Transverse colon (tissue), 4 donors: ENCODE data around the gene PRR20B. TPM values are rescaled to one million over a fixed set of nuclear protein-coding genes. Genes with fewer than 3 reads are reported as not detected.
"Not testable (repeated sequence)": the region's sequence is repeated elsewhere in the genome, so short reads cannot be mapped to it uniquely, and the experiment has no call there.

ENCODE experiments used
- DNase-seq: peaks from one replicate; pipeline ENCODE4 v3.0.0-alpha.2; 2019
- H3K27ac ChIP-seq, 4 donors: fragments of 200-600 bp; sonication (generic); 2 replicates each; pipeline ENCODE4 v1.5.1; 2016 to 2018; ENCODE audit warnings: inconsistent platforms in 4 of 4
- H3K27me3 ChIP-seq: fragments of 200-600 bp; sonication (generic); 2 replicates; pipeline ENCODE4 v1.5.1; 2017; ENCODE audit warnings: inconsistent platforms
- H3K36me3 ChIP-seq, 4 donors: fragments of 200-600 bp; sonication (generic); 2 replicates each; pipeline ENCODE4 v1.5.1; 2017 to 2019; ENCODE audit warnings: inconsistent platforms in 4 of 4
- H3K4me1 ChIP-seq, 4 donors: fragments of 200-600 bp; sonication (generic); 2 replicates each; pipeline ENCODE4 v1.5.1; 2017 to 2020; ENCODE audit warnings: inconsistent platforms in 4 of 4
- H3K4me3 ChIP-seq, 4 donors: fragments of 200-600 bp; sonication (generic); 1 replicate in 1 of 4; 2 replicates in 3 of 4; pipeline versions ENCODE4 v1.5.1 to v1.6.1; 2017 to 2019; ENCODE audit warnings: inconsistent platforms in 4 of 4
- H3K9me3 ChIP-seq, 2 donors: fragments of 200-600 bp; sonication (generic); 2 replicates each; pipeline ENCODE4 v1.5.1; 2017 to 2019; ENCODE audit warnings: inconsistent platforms in 2 of 2
- EP300 ChIP-seq: sonication (generic); formaldehyde crosslinking; IDR thresholded peaks from one replicate; pipeline ENCODE4 v1.6.1; 2017; ENCODE audit warnings: antibody characterized with exemption, low read depth
- POLR2A ChIP-seq: fragments of 450-650 bp; IDR thresholded peaks from one replicate; pipeline ENCODE4 v1.6.1; 2016; ENCODE audit warnings: antibody characterized with exemption, mild to moderate bottlenecking, moderate library complexity
- POLR2AphosphoS5 ChIP-seq, 3 donors: sonication (generic); formaldehyde crosslinking; IDR thresholded peaks; one replicate each; pipeline ENCODE4 v1.6.1; 2016; ENCODE audit warnings: antibody characterized with exemption in 3 of 3
- WGBS, 2 donors: methylation state at CpG; one replicate each; pipeline ENCODE4 v1.1.5; 2018; ENCODE audit warnings: low coverage in 1 of 2; 5-methylcytosine and 5-hydroxymethylcytosine counted together
- in situ Hi-C, 4 donors: fragments of 200-750 bp; cut with MboI; loops; one replicate each; pipeline versions ENCODE4 v1.15.0 to v1.15.1; 2017; ENCODE audit warnings: low sequenced_read_pairs in 3 of 4, low pct_ligation_motif_present in 1 of 4, low pct_unique_long_range_greater_than_20kb in 1 of 4
- intact Hi-C: fragments of 100-400 bp; cut with DNase I; formaldehyde crosslinking; loops from one replicate; pipeline ENCODE4 v1.15.1; 2023; ENCODE audit warnings: low total_unique reads
- total RNA-seq, 4 donors: library from RNA; depleted of rRNA; stranded (reverse); fragments of >200 nt; gene quantifications; one replicate each; pipeline ENCODE4 v1.1.0, GENCODE V29; 2016
- TF ChIP-seq, protein P1 (sequence below), 5 experiments: fragments of 200-600 bp in 3 of 5; fragments of 450-650 bp in 2 of 5; sonication (generic) in 3 of 5; IDR thresholded peaks; 1 replicate in 2 of 5; 2 replicates in 3 of 5; pipeline ENCODE4 v1.5.1; 2016 to 2017; ENCODE audit warnings: antibody characterized with exemption in 5 of 5, inconsistent platforms in 3 of 5, mild to moderate bottlenecking in 2 of 5, moderate library complexity in 1 of 5

Gene PRR20B
- not detected for total RNA-seq

DNA sequence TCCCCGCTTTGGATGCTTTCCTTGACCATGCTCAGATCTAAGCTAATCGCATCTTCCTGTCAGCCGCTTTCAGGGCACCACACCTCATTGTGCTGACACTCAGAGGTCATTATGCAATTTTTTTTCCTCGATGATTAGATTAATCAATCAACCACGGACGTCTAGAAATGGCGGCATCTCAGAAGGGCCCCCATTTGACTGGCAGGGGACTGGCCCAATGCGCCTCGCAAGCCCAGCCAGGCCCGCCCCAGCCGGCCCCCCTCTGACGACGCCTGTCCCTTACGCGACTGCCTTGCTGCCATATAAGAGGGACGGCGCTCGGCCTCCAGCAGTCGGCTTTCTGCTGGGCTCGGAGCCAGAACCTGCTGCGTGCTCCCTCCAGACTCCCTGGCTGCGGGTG lies at the start of gene PRR20B:
Gene PRR20B (plus strand): TSS at position 301 of the 400 bp plus-strand sequence. CDS start 387 bp downstream, outside the sequence.
- H3K27me3 ChIP-seq, H3K9me3 ChIP-seq, DNase-seq, H3K4me3 ChIP-seq, H3K4me1 ChIP-seq, in situ Hi-C loops, H3K27ac ChIP-seq, H3K36me3 ChIP-seq, intact Hi-C loops: not testable (repeated sequence)
- WGBS, 2 donors: no CpG with 5 or more reads among the region's 22 CpGs

DNA sequence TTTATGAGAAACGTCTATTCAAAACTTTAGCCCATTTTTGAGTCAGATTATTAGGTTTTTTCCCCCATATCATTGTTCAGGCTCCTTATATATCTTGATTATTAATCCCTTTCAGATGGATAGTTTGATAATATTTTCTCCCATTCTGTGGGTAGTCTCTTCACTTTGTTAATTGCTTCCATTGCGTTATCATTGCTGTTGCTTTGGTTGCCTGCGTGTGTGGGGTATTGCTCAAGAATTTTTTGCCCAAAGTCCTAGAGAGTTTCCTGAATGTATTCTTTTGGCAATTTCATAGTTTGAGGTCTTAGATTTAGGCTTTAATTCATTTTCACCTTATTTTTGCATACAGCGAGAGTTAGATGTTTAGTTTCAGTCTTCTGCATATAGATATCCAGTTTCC lies 32.3 kb upstream of the PRR20B start:
- Histone ChIP-seq H3K4me1 (no peaks in the 10 kb centered on the region), H3K9me3 (no peaks in the 10 kb centered on the region), H3K27ac (no peak overlapping the region), H3K4me3 (no peak overlapping the region), H3K27me3 (no peaks in the 10 kb centered on the region), H3K36me3 (no peaks in the 10 kb centered on the region)
- no peak for DNase-seq
- in situ Hi-C loops (loop anchor here in 2 of 4 donors (25.0 kb wide), 1 partner anchor 97 kb away; no protein-coding TSS in a partner anchor), intact Hi-C loops (no loop called here)
- TF ChIP-seq, protein P1, sequence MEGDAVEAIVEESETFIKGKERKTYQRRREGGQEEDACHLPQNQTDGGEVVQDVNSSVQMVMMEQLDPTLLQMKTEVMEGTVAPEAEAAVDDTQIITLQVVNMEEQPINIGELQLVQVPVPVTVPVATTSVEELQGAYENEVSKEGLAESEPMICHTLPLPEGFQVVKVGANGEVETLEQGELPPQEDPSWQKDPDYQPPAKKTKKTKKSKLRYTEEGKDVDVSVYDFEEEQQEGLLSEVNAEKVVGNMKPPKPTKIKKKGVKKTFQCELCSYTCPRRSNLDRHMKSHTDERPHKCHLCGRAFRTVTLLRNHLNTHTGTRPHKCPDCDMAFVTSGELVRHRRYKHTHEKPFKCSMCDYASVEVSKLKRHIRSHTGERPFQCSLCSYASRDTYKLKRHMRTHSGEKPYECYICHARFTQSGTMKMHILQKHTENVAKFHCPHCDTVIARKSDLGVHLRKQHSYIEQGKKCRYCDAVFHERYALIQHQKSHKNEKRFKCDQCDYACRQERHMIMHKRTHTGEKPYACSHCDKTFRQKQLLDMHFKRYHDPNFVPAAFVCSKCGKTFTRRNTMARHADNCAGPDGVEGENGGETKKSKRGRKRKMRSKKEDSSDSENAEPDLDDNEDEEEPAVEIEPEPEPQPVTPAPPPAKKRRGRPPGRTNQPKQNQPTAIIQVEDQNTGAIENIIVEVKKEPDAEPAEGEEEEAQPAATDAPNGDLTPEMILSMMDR (IDR thresholded peaks at IDR 0.05): no peak
- TF ChIP-seq EP300 (no peak), POLR2A (no peak), POLR2AphosphoS5 (IDR thresholded peaks at IDR 0.05) (no peak)
- WGBS, 2 donors: 82 to 90% methylated on average over 4 of the region's 4 CpGs

DNA sequence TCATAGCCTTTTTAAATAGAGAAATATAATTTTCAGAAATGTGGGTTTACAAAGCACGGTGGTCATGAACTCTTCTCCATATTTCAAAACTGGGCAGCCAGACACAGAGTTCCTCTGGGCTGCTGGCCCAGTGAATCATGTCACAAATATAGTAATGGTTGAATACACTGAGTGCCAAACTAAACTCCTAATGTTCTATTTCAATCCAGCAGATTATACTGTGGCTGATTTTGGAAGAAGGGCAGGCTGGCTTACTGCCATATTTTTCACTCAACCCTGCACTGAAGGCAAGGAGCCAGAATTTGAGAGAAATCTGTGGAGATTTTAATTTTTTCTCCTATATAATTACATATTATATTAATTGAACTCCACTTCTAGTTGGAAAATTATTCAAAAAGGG lies 23.6 kb upstream of the PRR20B start:
- Histone ChIP-seq H3K36me3 (no peaks in the 10 kb centered on the region), H3K27ac (no peak overlapping the region), H3K4me1 (no peaks in the 10 kb centered on the region), H3K4me3 (no peak overlapping the region), H3K9me3 (no peaks in the 10 kb centered on the region), H3K27me3 (no peaks in the 10 kb centered on the region)
- WGBS, 2 donors: 64 to 75% methylated on average over 1 of the region's 1 CpG
- DNase-seq: no peak
- in situ Hi-C loops (loop anchor here in 2 of 4 donors (25.0 kb wide), 1 partner anchor 89 kb away; no protein-coding TSS in a partner anchor), intact Hi-C loops (no loop called here)
- TF ChIP-seq EP300: no peak
- TF ChIP-seq POLR2A: no peak
- TF ChIP-seq, protein P1 (IDR thresholded peaks at IDR 0.05): no peak
- TF ChIP-seq POLR2AphosphoS5 (IDR thresholded peaks at IDR 0.05): no peak

DNA sequence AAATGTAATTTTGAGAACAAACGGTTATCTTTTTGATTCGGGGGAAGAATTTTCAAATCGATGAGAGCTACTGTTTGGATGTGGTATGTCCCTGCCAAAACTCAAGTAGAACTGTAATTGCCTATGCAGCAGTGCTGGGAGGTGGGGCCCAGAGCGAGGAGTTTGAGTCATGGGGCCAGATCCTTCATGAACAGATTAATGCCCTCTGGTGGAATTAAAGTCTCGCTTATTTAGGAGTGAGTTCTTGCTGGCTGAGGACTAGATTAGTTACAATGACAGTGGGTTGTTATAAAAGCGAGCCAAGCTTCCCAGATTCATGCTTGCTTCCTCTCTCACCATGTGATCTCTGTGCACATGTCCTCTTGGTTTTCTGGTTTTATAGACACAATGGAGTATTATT lies 18.4 kb upstream of the PRR20B start:
- no peak for DNase-seq
- Histone ChIP-seq H3K27me3 (no peaks in the 10 kb centered on the region), H3K36me3 (no peaks in the 10 kb centered on the region), H3K9me3 (no peaks in the 10 kb centered on the region), H3K4me1 (no peaks in the 10 kb centered on the region), H3K4me3 (no peak overlapping the region), H3K27ac (no peak overlapping the region)
- intact Hi-C loops: no loop called here
- TF ChIP-seq EP300 (no peak), POLR2AphosphoS5 (IDR thresholded peaks at IDR 0.05) (no peak), POLR2A (no peak)
- in situ Hi-C loops: no loop called here
- WGBS, 2 donors: 78 to 90% methylated on average over 4 to 6 of the region's 6 CpGs

DNA sequence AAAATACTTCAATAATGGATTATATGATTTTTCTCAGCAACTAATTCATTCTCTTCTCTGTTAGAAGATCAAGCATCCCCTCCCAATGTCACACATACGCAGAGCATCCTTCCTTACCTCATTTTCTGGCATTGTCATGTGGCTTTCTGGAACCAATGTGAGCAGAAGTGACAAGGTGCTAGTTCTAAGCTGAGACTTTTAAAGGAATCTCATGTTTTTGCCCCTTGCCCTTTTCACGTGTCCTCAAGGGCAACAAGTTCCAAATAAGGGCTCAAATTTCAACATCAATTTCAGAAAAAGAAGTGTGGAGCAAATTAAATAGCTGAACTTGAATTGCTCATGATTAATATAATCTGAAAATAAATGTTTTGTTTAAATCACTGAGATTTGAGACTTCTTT lies 11.2 kb upstream of the PRR20B start:
- Histone ChIP-seq H3K4me1 (peaks cover 0 to 3% (median 0%) of the 10 kb centered on the region in 4 donors), H3K36me3 (no peaks in the 10 kb centered on the region), H3K9me3 (no peaks in the 10 kb centered on the region), H3K27ac (no peak overlapping the region), H3K27me3 (no peaks in the 10 kb centered on the region), H3K4me3 (no peak overlapping the region)
- DNase-seq: no peak
- 46 to 58% methylated on average over 2 of the region's 2 CpGs for WGBS, 2 donors
- in situ Hi-C loops: no loop called here
- intact Hi-C loops: no loop called here
- no peak for TF ChIP-seq POLR2A
- TF ChIP-seq, protein P1 (IDR thresholded peaks at IDR 0.05): no peak
- no peak for TF ChIP-seq EP300
- no peak for TF ChIP-seq POLR2AphosphoS5 (IDR thresholded peaks at IDR 0.05)
